Measurements from ENCODE around the gene RASGRF1. TPM values are rescaled to one million over a fixed set of nuclear protein-coding genes. Genes with fewer than 3 reads are reported as not detected.

Gene RASGRF1
- total and polyA plus RNA-seq, 9 of the 15 experiments (the other 6 are each of a cell fraction or from before 2014, with no cell fraction given) = 0.03 to 0.58 (median 0.06) TPM; not detected in 1

DNA sequence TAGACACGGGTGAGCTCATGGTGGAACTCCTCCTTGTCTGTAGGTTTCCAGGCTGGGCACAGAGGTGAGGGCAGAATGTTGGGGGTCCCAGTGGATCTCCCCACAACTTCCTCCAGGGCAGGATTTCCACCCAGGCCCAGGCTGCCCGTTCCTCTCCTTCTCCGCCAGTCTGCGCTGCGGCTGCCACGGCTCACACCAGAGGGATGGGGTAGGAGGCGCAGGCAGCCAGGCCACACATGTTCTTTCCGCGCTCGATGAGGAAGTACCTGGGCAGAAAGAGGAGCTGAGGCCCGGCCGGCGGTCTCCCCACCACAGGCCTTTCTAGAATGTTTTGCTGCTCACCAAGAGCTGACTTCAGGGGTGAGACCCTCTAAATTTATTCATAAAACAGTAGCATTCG lies 168.6 kb downstream of the RASGRF1 start:
- Histone ChIP-seq H4K20me1 (replicated peaks; ENCODE audit: control insufficient read depth, insufficient read depth, low read length) (no peaks in the 10 kb centered on the region), H2AFZ (ENCODE audit: low read depth, low read length) (no peak overlapping the region), H3K9me1 (ENCODE audit: control insufficient read depth, insufficient read depth, low read length) (no peaks in the 10 kb centered on the region), H3K79me2 (ENCODE audit: control insufficient read depth, insufficient read depth, low read length) (no peaks in the 10 kb centered on the region), H3K9me3 (replicated peaks; ENCODE audit: control insufficient read depth, insufficient read depth, low read depth, low read length) (no peaks in the 10 kb centered on the region), H3K9ac (ENCODE audit: insufficient read depth in 1 of 2, low read depth in 2 of 2, low read length in 2 of 2) (no peak overlapping the region), H3K27ac (ENCODE audit: extremely low read depth, low read depth, low read length) (no peak overlapping the region), H3K4me3 (no peak overlapping the region), H3K36me3 (ENCODE audit: control insufficient read depth, insufficient read depth, low read length) (peaks cover 81% of the 10 kb centered on the region), H3K4me2 (ENCODE audit: insufficient read depth, low read length) (no peak overlapping the region), H3K4me1 (replicated peaks in 1 of 2; ENCODE audit: control insufficient read depth in 2 of 2, insufficient read depth in 2 of 2, low read length in 2 of 2) (peaks cover under 1 to 3% of the 10 kb centered on the region in 2 experiments; a peak in 3 of 5 replicates), H3K27me3 (ENCODE audit: control insufficient read depth in 2 of 2, insufficient read depth in 2 of 2, low read length in 2 of 2) (no peaks in the 10 kb centered on the region)
- POLR2A ChIA-PET = interaction anchor here (0.6 to 1.7 kb wide), 9 partner anchors 9 to 1100 kb away, joined by 3 to 6 read pairs (median 3); no protein-coding TSS in a partner anchor
- FAIRE-seq (no peak), ATAC-seq (no peak; the same call in 2 of the 3 replicates), DNase-seq (ENCODE audit: extremely low read depth in 1 of 4, low spot score in 3 of 4) (no peak)
- intact Hi-C loops (cut with micrococcal nuclease) = no loop called here
- no TSS peak for BruUV-seq (replicated peaks)
- CTCF ChIA-PET (ENCODE audit: low intra/inter-chr PET ratio) = no interaction called here
- 89% methylated on average over 12 of the region's 14 CpGs for WGBS (ENCODE audit: insufficient coverage, low coverage, missing lambda C conversion rate)
- in situ Hi-C loops (cut with MboI) = no loop called here
- TF ChIP-seq ZNF707 (CRISPR knock-in tag; conservative IDR thresholded peaks at IDR 0.05) = no peak
- TF ChIP-seq, protein P1, sequence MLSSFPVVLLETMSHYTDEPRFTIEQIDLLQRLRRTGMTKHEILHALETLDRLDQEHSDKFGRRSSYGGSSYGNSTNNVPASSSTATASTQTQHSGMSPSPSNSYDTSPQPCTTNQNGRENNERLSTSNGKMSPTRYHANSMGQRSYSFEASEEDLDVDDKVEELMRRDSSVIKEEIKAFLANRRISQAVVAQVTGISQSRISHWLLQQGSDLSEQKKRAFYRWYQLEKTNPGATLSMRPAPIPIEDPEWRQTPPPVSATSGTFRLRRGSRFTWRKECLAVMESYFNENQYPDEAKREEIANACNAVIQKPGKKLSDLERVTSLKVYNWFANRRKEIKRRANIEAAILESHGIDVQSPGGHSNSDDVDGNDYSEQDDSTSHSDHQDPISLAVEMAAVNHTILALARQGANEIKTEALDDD (IDR thresholded peaks at IDR 0.05) = no peak
- TF ChIP-seq, protein P2, sequence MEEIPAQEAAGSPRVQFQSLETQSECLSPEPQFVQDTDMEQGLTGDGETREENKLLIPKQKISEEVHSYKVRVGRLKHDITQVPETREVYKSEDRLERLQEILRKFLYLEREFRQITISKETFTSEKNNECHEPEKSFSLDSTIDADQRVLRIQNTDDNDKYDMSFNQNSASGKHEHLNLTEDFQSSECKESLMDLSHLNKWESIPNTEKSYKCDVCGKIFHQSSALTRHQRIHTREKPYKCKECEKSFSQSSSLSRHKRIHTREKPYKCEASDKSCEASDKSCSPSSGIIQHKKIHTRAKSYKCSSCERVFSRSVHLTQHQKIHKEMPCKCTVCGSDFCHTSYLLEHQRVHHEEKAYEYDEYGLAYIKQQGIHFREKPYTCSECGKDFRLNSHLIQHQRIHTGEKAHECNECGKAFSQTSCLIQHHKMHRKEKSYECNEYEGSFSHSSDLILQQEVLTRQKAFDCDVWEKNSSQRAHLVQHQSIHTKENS (CRISPR knock-in tag; IDR thresholded peaks at IDR 0.05) = no peak
- TF ChIP-seq RBFOX2 (IDR thresholded peaks at IDR 0.05; ENCODE audit: low read depth, low read length) = peak; percentile 43
- TF ChIP-seq POLR2G (IDR thresholded peaks at IDR 0.05; ENCODE audit: low read depth, low read length) = peak; percentile 68
- TF ChIP-seq RBM22 (IDR thresholded peaks at IDR 0.05; ENCODE audit: low read depth, low read length, poor library complexity, severe bottlenecking) = peak; percentile 69
- TF ChIP-seq ERF (CRISPR knock-in tag; IDR thresholded peaks at IDR 0.05) = no peak
- TF ChIP-seq, protein P3, sequence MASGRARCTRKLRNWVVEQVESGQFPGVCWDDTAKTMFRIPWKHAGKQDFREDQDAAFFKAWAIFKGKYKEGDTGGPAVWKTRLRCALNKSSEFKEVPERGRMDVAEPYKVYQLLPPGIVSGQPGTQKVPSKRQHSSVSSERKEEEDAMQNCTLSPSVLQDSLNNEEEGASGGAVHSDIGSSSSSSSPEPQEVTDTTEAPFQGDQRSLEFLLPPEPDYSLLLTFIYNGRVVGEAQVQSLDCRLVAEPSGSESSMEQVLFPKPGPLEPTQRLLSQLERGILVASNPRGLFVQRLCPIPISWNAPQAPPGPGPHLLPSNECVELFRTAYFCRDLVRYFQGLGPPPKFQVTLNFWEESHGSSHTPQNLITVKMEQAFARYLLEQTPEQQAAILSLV (tag; IDR thresholded peaks at IDR 0.05) = no peak
- TF ChIP-seq, protein P4, sequence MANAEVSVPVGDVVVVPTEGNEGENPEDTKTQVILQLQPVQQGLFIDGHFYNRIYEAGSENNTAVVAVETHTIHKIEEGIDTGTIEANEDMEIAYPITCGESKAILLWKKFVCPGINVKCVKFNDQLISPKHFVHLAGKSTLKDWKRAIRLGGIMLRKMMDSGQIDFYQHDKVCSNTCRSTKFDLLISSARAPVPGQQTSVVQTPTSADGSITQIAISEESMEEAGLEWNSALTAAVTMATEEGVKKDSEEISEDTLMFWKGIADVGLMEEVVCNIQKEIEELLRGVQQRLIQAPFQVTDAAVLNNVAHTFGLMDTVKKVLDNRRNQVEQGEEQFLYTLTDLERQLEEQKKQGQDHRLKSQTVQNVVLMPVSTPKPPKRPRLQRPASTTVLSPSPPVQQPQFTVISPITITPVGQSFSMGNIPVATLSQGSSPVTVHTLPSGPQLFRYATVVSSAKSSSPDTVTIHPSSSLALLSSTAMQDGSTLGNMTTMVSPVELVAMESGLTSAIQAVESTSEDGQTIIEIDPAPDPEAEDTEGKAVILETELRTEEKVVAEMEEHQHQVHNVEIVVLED (CRISPR knock-in tag; IDR thresholded peaks at IDR 0.05) = no peak
- no peak for TF ChIP-seq ZNF253 (CRISPR knock-in tag; conservative IDR thresholded peaks at IDR 0.05)
- no peak for TF ChIP-seq MIER1 (IDR thresholded peaks at IDR 0.05; ENCODE audit: low read depth)
- no peak for TF ChIP-seq HMGN3 (IDR thresholded peaks at IDR 0.05; ENCODE audit: borderline replicate concordance, extremely low read depth, insufficient read length, low read depth, low read length)
- no peak for TF ChIP-seq HIVEP1 (CRISPR knock-in tag; IDR thresholded peaks at IDR 0.05)
- no peak for TF ChIP-seq CREB1 (IDR thresholded peaks at IDR 0.05)
- no peak for TF ChIP-seq CREB1 (CRISPR knock-in tag; IDR thresholded peaks at IDR 0.05)
- TF ChIP-seq NFE2 (IDR thresholded peaks at IDR 0.05; ENCODE audit: low read depth) = no peak
- TF ChIP-seq, protein P5, sequence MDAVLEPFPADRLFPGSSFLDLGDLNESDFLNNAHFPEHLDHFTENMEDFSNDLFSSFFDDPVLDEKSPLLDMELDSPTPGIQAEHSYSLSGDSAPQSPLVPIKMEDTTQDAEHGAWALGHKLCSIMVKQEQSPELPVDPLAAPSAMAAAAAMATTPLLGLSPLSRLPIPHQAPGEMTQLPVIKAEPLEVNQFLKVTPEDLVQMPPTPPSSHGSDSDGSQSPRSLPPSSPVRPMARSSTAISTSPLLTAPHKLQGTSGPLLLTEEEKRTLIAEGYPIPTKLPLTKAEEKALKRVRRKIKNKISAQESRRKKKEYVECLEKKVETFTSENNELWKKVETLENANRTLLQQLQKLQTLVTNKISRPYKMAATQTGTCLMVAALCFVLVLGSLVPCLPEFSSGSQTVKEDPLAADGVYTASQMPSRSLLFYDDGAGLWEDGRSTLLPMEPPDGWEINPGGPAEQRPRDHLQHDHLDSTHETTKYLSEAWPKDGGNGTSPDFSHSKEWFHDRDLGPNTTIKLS (IDR thresholded peaks at IDR 0.05; ENCODE audit: borderline replicate concordance, low read depth) = no peak
- no peak for TF ChIP-seq PPARD (CRISPR knock-in tag; IDR thresholded peaks at IDR 0.05)
